GM04504 (cell line): ENCODE measurements around the gene HIRIP3.
"Not testable (repeated sequence)": the region's sequence is repeated elsewhere in the genome, so short reads cannot be mapped to it uniquely, and the experiment has no call there.

Experiments
- DNase-seq: peaks from one replicate; pipeline ENCODE4 v3.0.0-alpha.2; 2012; ENCODE audit warnings: low read depth

The HIRIP3 gene, protein sequence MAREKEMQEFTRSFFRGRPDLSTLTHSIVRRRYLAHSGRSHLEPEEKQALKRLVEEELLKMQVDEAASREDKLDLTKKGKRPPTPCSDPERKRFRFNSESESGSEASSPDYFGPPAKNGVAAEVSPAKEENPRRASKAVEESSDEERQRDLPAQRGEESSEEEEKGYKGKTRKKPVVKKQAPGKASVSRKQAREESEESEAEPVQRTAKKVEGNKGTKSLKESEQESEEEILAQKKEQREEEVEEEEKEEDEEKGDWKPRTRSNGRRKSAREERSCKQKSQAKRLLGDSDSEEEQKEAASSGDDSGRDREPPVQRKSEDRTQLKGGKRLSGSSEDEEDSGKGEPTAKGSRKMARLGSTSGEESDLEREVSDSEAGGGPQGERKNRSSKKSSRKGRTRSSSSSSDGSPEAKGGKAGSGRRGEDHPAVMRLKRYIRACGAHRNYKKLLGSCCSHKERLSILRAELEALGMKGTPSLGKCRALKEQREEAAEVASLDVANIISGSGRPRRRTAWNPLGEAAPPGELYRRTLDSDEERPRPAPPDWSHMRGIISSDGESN

DNA sequence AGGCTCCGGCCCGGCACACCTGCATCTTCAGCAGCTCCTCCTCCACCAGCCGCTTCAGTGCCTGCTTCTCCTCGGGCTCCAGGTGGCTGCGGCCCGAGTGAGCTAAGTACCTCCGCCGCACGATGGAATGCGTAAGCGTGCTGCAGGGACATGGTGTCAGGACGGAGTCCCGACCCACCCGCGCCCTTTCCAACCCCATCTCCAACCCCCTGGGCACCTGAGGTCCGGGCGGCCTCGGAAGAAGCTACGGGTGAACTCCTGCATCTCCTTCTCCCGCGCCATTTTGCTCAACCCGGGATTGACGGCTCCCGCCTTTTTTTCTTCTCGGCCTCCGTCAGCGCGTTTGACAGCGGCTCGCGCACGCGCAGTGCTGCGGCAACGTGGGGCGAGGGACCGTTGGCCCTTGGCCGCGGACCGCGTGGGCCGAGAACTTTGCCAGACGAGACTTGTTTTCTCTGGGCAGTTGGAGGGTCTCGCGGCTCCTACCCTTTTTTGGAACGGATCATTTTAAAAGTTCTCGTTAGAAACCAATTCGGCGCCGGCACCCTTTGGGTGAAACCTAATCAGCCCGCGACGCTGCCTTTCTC is at the start of gene HIRIP3:
HIRIP3 (minus strand) TSS at position 294 of the 587 bp plus-strand sequence; CDS start at position 282, 12 bp downstream.
- peak; percentile 46 for DNase-seq

DNA sequence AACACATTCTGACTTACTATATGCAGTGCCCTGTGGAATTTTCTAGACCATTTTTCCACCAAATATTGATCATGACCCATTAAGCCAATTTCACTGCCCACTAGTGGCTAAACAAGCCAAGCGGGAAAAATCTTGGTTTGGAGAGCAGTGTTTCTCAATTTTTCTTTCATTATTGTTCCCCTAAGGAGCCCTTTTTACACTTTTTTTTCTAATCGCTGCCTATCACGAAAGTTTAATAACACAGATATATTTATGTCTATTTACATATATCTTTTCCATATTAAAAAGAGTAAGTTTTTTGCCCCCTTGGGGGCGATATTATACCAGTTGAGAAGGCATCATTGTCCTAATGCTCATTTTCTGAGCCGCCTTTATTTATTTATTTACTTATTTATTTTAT is 46.4 kb upstream of the HIRIP3 start:
- DNase-seq, result no peak

DNA sequence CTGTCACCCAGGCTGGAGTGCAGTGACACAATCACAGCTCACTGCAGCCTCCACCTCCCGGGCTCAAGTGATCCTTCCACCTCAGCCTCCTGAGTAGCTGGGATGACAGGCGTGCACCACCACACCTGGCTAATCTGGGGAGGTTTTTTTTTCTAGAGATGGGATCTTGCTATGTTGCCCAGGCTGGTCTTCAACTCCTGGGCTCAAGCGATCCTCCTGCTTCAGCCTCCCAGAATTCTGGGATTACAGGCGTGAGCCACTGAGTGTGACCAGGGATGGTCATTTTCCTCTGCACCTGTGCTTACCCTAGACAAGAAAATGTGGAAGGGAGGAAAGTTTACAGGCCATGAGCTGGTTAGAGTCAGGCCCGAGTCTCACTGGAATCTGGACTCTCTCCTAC is 45.3 kb upstream of the HIRIP3 start:
- not testable (repeated sequence) for DNase-seq

DNA sequence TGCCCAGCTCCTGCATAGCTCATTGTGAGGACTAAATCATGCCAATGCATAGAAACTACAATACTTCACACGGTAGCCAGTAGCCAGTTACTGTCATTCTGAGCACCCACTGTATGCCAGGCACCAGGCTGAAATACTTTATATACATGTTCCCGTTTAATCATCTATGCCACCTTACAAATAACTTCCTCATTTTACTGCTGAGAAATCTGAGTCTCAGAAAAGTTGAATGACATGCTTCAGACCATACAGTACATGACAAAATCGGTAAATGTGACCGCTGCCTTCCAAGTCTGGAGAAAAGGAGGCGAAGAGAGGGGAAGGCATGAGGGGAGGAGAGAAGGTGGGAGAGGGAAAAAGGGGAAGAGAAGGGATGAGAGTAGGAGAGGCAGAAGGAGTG is 44.8 kb upstream of the HIRIP3 start:
- DNase-seq, result no peak

DNA sequence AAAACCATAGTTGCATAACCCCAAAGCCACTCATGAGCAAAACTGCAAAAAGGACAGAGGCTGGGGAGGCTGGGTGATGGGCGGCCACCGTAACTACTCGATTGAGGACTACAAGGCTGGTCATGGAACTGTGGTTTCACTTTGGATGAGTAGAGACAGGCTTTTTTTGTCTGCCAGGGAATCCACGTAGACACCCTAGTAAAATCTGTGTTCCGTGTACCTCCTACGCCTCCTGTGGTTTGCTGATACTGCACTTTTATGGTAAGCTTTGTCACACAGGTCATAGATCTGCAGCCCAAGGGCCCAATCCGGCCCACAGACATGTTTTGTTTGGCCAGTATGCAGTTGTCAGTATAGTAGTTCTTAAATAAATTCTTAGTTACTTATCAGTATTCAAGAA is 37.9 kb upstream of the HIRIP3 start:
- no peak for DNase-seq

GRCh38 chr16:30032083-30032819 is 36.8 kb upstream of the HIRIP3 start:
- no peak for DNase-seq

DNA sequence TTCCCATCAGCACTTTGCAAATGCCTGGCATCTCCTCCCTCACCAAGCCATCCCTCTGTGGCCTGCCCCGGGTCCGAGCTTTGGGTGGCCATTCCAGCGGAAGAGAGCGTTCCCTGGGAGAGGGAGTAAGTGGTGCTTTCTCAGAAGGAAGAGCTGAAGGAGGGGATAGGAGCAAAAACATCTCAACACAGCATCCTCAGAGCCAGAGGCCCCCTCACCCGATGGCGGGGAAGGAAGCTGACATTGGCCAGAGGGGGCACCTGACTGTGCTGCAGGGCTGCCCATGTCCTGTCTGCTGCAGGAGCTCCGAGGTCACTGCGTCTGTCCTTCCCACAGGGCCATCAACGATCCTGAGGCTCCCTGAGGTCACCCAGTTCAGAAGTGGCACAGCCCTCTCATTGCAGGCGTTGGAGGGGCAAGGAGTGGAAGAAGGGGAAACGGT is 36.1 kb upstream of the HIRIP3 start:
- no peak for DNase-seq

GRCh38 chr16:30030841-30031413 is 35.5 kb upstream of the HIRIP3 start, which contains the start of gene TLCD3B:
Gene TLCD3B, minus strand, starts transcription at chr16:30031271. Its CDS starts 744 bp downstream, at chr16:30030527.
- no peak for DNase-seq

GRCh38 chr16:30030011-30030685 is 34.7 kb upstream of the HIRIP3 start:
- no peak for DNase-seq

DNA sequence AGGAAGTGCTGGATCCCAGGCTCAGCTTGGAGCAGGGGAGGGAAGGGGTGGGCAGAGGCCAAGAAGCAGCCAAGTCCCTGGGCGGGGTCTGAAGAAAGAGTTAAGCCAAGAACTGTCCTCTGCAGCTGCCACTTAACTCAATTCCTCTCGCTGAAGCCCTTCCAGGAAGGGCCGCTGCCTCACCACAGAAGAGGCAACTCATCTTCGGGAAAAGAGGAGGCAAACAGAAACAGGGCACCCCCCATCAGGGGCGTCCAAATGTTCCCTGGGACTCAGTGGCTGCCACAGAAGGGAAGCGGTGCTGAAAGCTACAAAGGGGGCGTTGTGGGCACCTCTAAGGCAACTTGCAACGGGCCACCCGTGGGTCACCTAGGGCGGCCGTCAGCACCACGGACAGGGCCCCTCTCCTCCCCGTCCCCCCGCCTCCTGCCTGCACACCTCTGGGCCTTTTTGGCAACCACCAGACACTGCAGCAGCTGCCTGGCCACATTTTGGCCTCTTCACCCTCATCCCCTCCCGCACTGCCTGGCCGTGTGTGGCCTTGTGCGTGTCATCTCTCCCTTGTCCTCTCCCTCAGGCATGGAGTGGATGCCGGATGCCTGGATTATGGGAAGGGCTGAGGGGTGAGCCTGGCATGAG is 33.1 kb upstream of the HIRIP3 start:
- DNase-seq, result no peak

DNA sequence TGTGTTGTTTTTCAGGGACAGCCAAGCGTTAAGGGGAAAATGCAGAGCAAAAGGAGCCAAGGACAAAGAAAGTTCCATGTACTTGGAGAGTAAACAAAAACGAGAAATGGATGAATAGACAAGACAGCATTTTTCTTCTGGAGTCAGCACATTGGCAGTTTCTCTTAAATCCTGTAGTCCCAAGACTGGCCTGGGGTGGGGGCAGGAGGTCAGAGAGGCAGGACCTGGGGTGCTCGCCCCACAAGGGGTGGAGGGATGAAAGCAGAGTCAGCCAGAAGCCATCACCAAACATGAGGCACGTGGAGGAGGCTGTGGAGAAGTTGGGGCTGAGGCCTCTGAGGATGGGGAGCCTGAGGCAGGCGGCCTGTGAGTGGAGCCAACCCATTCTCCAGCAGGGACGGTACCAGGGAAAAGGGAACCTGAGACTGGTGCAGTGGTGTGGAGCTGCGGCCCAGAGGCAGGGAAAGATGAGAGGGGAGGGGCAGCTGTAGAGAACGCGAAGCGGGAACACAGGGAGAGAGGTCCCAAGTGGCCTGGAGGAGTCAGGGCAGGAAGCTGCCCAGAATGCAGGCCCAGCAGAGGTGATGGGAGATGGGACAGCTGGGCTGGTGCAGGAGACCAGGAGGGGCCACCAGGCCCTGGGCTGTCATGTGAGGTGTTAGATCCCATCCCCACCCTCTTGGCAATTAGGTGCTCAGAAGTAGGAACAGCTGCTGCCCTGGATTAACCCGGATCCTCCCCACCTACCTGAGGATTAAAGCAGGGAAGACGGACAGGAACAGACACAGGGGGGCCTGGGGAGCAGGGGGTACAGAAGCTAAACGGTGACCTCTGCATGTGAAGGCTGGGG is 32.4 kb upstream of the HIRIP3 start:
- DNase-seq, result no peak

GRCh38 chr16:30026449-30026848 is 31.0 kb upstream of the HIRIP3 start:
- no peak for DNase-seq

DNA sequence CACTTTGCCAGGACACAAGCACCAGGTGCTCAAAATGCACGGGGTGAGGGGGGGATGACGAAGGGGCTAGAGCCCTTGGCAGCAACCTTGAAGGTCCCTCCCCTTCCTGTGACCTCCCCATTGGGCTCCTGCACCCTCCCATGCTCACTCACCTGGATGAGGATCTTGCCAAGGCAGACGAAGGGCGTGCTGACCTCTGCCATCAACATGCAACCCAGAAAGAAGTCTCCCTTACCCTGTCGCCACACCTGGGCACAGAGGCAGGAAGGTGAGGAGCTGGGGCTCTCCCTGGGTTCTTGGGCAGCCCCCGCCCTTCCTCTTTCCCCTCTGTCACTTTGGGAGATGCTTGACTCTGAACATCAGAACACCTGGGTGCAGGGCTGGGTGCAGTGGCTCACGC is 30.2 kb upstream of the HIRIP3 start:
- DNase-seq, result no peak

GRCh38 chr16:30025156-30025555 is 29.7 kb upstream of the HIRIP3 start:
- no peak for DNase-seq

- no peak for DNase-seq
Observed at GRCh38 chr16:30024451-30024850, 29.0 kb upstream of the HIRIP3 start.

- DNase-seq, result no peak
Observed at GRCh38 chr16:30023586-30023985, 28.2 kb upstream of the HIRIP3 start.

GRCh38 chr16:30022887-30023286 is 27.5 kb upstream of the HIRIP3 start, which contains the start of gene C16orf92:
Gene C16orf92, plus strand, starts transcription at chr16:30023198. Its CDS starts 143 bp downstream, at chr16:30023341.
- DNase-seq, result no peak

- no peak for DNase-seq
Observed at GRCh38 chr16:30018731-30019158, 23.3 kb upstream of the HIRIP3 start.

DNA sequence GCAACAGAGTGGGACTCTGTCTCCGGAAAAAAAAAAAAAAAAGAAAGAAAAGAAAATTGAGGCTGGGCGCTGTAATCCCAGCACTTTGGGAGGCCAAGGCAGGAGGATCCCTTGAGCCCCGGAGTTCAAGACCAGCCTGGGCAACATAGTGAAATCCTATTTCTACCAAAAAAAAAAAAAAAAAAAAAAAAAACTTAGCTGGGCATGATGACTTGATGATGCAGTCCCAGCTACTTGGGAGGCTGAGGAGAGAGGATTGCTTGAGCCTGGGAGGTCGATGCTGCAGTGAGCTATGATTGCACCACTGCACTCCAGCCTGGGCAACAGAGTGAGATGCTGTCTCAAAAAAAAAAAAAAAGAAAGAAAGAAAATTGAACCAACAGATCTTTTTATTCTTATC is 22.5 kb upstream of the HIRIP3 start:
- not testable (repeated sequence) for DNase-seq

DNA sequence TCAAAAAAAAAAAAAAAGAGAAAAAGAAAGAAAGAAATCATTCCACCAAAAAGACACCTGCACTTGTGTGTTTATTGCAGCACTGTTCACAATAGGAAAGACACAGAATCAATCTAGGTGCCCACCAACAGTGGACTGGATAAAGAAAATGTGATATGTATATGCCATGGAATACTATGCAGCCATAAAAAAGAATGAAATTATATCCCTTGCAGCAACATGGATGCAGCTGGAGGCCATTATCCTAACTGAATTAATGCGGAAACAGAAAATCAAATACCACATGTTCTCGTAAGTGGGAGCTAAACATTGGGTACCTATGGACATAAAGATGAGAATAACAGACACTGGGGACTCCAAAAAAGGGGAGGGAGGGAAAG is 21.9 kb upstream of the HIRIP3 start:
- no peak for DNase-seq
